VCaP (cell line): ENCODE data around the gene GFI1B.
"Not testable (repeated sequence)": the region's sequence is repeated elsewhere in the genome, so short reads cannot be mapped to it uniquely, and the experiment has no call there.

Source experiments
- H3K27ac ChIP-seq: fragments of 450-650 bp; 2 replicates; pipeline ENCODE4 v1.5.1; 2017
- CTCF ChIP-seq: fragments of 450-650 bp; conservative IDR thresholded peaks from 2 replicates; pipeline ENCODE4 v1.5.1; 2017; ENCODE audit warnings: mild to moderate bottlenecking, moderate library complexity

Gene GFI1B

GRCh38 chr9:132994410-132995120 lies 16.1 kb downstream of the GFI1B start:
- H3K27ac ChIP-seq = no peak overlapping the region
- no peak for TF ChIP-seq CTCF

- no peak for TF ChIP-seq CTCF
- H3K27ac ChIP-seq = no peak overlapping the region
Observed at GRCh38 chr9:132995121-132995420, 16.6 kb downstream of the GFI1B start.

GRCh38 chr9:132995879-132996278 lies 17.4 kb downstream of the GFI1B start:
- H3K27ac ChIP-seq = no peak overlapping the region
- TF ChIP-seq CTCF = no peak

GRCh38 chr9:132996526-132996925 lies 18.0 kb downstream of the GFI1B start:
- H3K27ac ChIP-seq = no peak overlapping the region
- no peak for TF ChIP-seq CTCF

GRCh38 chr9:132997591-132997990 lies 19.1 kb downstream of the GFI1B start:
- no peak for TF ChIP-seq CTCF
- no peak overlapping the region for H3K27ac ChIP-seq

- not testable (repeated sequence) for H3K27ac ChIP-seq
Observed at GRCh38 chr9:132998221-132998620, 19.7 kb downstream of the GFI1B start.

GRCh38 chr9:132998831-132999635 lies 20.5 kb downstream of the GFI1B start:
- TF ChIP-seq CTCF = no peak
- H3K27ac ChIP-seq = no peak overlapping the region
